NCI-H128 (cell line): ENCODE data around the gene KRT82.

Experiments used
- DNase-seq: peaks from one replicate; lab custom pipeline; 2025; ENCODE audit not compliant: unreplicated experiment; lab: John Stamatoyannopoulos, UW

Gene KRT82

GRCh38 chr12:52363111-52363679 is 42.9 kb downstream of the KRT82 start:
- DNase-seq = no peak

GRCh38 chr12:52362118-52362726 is 43.9 kb downstream of the KRT82 start:
- DNase-seq = no peak

GRCh38 chr12:52361553-52361952 is 44.6 kb downstream of the KRT82 start:
- DNase-seq = no peak

- DNase-seq = no peak
Measured at GRCh38 chr12:52360663-52361271, 45.4 kb downstream of the KRT82 start.

- DNase-seq = no peak
Measured at GRCh38 chr12:52360106-52360662, 46.0 kb downstream of the KRT82 start.

- no peak for DNase-seq
Measured at GRCh38 chr12:52359621-52360061, 46.5 kb downstream of the KRT82 start.

- no peak for DNase-seq
Measured at GRCh38 chr12:52358575-52359350, 47.4 kb downstream of the KRT82 start.

- no peak for DNase-seq
Measured at GRCh38 chr12:52356762-52357580, 49.2 kb downstream of the KRT82 start.

GRCh38 chr12:52356031-52356761 is 49.9 kb downstream of the KRT82 start:
- no peak for DNase-seq

GRCh38 chr12:52355176-52355575 is 51.0 kb downstream of the KRT82 start:
- DNase-seq = no peak

- no peak for DNase-seq
Measured at GRCh38 chr12:52354200-52354599, 51.9 kb downstream of the KRT82 start.

- no peak for DNase-seq
Measured at GRCh38 chr12:52353766-52354165, 52.4 kb downstream of the KRT82 start.

GRCh38 chr12:52352951-52353350 is 53.2 kb downstream of the KRT82 start:
- DNase-seq = no peak

GRCh38 chr12:52351196-52352059 is 54.7 kb downstream of the KRT82 start:
- no peak for DNase-seq

- no peak for DNase-seq
Measured at GRCh38 chr12:52350786-52351185, 55.3 kb downstream of the KRT82 start.

- DNase-seq = no peak
Measured at GRCh38 chr12:52350021-52350620, 56.0 kb downstream of the KRT82 start.

GRCh38 chr12:52349196-52349595 is 56.9 kb downstream of the KRT82 start:
- no peak for DNase-seq
